Islet precursor cell (in vitro differentiated cells): Measurements from ENCODE around the gene SEMA3F.

Experiments used
- DNase-seq: peaks from one replicate; pipeline ENCODE4 v3.0.0-alpha.2; 2018

SEMA3F gene

DNA sequence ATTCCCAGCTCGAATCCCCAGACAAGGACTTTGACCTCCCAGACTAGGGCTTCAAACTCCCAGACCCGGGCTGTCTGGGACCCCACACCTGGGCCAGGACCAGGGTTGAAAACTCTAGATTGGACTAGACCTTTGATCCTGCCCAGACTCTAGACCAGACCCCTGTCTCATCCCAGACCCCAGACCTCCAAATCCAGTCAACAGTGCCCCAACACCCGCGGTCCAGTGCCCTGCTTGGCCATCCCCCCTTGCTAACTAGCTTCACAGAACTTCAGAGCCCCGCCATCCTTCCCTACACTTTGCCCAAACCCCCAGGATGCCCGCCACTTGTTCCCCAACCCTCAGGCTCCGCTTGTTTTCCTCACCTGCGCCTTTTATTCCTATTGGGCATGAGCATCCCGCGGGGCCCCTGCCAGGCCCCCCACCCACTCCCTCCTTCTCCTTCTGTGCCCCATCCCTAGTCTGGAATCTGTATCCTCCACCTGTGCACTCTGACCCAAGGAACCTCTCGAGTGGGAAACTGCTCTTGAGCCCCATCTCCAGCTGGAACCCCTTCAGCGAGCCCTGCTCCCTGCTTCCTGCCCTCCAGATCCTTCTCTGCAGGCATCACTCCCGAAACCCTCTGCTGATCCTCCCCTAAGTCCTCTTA is 81.5 kb downstream of the SEMA3F start:
- DNase-seq = no peak

GRCh38 chr3:50237133-50237651 is 82.1 kb downstream of the SEMA3F start:
- DNase-seq = peak; percentile 70

DNA sequence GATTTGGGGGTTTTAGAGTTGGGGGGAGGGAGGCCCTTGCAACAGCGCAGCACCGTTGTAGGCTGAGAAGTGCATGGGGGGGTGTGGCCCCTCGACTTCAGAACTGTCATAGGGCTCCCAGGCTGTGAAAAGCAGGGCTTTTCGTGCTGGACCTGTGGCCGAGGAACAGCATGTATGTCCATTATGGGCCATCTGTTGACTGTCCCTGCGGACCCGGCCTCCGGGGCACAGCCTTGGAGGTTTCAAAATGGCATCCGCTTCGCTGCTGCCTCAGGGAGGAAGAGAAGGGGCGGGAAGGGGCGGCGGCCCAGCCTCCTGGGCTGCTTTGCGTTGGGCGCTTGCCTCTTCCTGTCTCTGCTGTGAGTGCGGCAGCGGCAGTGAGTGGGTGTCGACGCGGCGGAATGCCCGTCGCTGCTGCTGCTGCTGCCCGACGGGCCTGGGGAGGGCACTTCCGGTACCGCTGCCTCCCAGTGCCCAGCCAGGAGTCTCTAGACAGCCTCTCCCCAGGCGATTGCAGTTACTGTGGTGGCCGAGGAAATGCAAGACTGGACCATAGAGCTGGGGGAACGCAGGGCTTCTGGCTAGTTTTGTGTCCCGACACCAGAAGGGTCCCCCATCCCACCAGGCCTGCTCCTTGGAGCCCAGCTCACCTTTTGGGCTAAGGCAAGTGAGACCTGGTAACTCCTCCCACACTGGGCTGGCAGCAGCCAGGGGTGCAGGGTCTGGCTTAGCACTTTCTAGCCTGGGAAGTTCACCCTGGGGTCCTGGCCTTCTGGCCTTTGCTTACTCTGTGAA is 82.8 kb downstream of the SEMA3F start:
- DNase-seq = peak; percentile 93

DNA sequence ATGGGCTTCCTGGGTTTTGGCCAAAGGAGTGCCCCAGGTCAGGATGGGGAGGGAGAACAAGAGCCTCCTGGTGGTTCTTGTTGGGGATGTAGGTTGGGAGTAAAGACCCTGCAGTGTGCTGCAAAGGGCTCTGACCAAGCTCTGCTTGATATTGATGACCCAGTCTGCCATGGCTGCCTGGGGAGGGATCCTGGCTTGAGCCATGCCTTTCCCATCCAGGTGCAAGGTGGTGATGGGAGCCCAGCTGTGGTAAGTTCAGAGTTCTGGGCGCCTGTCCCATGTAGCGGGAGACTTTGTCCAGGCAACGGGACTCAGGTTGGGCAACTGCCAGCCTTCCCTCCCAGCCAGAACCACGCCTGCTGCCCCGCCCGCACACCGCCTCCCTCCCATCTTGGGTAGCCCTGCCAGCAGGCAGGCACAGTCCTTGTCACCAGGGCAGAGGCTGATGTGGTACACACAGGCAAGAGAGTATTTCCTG is 83.5 kb downstream of the SEMA3F start:
- DNase-seq = no peak
